Breast epithelium (tissue), 4 donors: ENCODE measurements around the gene STPG3. TPM values are rescaled to one million over a fixed set of nuclear protein-coding genes. Genes with fewer than 3 reads are reported as not detected.

Source experiments
- DNase-seq, 2 donors: peaks; one replicate each; pipeline ENCODE4 v3.0.0-alpha.2; 2019; ENCODE audit warnings: low spot score in 2 of 2
- H3K27ac ChIP-seq, 2 donors: fragments of 200-600 bp; sonication (generic) in 1 of 2; one replicate each; pipeline ENCODE4 v1.5.1; 2016 to 2019; ENCODE audit warnings: mild to moderate bottlenecking in 1 of 2
- H3K27me3 ChIP-seq, 2 donors: fragments of 200-600 bp; sonication (generic) in 1 of 2; one replicate each; pipeline versions ENCODE4 v1.5.1 to v1.6.0; 2017 to 2019; ENCODE audit warnings: control low read depth in 1 of 2, mild to moderate bottlenecking in 1 of 2
- H3K36me3 ChIP-seq: fragments of 200-600 bp; one replicate; pipeline ENCODE4 v1.5.1; 2019
- H3K4me1 ChIP-seq, 2 donors: fragments of 200-600 bp; sonication (generic); one replicate each; pipeline ENCODE4 v1.5.1; 2016 to 2019; ENCODE audit warnings: control low read depth in 1 of 2
- H3K4me3 ChIP-seq, 3 donors: fragments of 200-600 bp; sonication (generic); 1 replicate in 2 of 3; 2 replicates in 1 of 3; pipeline ENCODE4 v1.5.1; 2016 to 2019; ENCODE audit warnings: mild to moderate bottlenecking in 3 of 3, moderate library complexity in 2 of 3
- H3K9me3 ChIP-seq, 2 donors: fragments of 200-600 bp; sonication (generic) in 1 of 2; one replicate each; pipeline ENCODE4 v1.5.1; 2016 to 2019; ENCODE audit warnings: control low read depth in 1 of 2
- POLR2A ChIP-seq: fragments of 450-650 bp; IDR thresholded peaks from one replicate; pipeline ENCODE4 v1.6.1; 2016; ENCODE audit warnings: antibody characterized with exemption, mild to moderate bottlenecking, moderate library complexity
- POLR2AphosphoS5 ChIP-seq, 3 donors: sonication (generic); formaldehyde crosslinking; IDR thresholded peaks; one replicate each; pipeline ENCODE4 v1.6.1; 2017; ENCODE audit warnings: antibody characterized with exemption in 3 of 3
- intact Hi-C: fragments of 100-400 bp; cut with DNase I; formaldehyde crosslinking; loops from one replicate; pipeline ENCODE4 v1.15.1; 2023; ENCODE audit warnings: low total_unique reads
- total RNA-seq, 3 donors: library from RNA; depleted of rRNA; stranded (reverse); fragments of >200 nt; gene quantifications; one replicate each; pipeline ENCODE4 v1.1.0, GENCODE V29; 2016
- TF ChIP-seq, protein P1 (sequence below), 3 donors: fragments of 450-650 bp; IDR thresholded peaks; one replicate each; pipeline ENCODE4 v1.5.1; 2016 to 2017; ENCODE audit warnings: antibody characterized with exemption in 3 of 3, mild to moderate bottlenecking in 3 of 3, moderate library complexity in 3 of 3

Gene STPG3
- total RNA-seq, 3 donors from 2014 or later = not detected

DNA sequence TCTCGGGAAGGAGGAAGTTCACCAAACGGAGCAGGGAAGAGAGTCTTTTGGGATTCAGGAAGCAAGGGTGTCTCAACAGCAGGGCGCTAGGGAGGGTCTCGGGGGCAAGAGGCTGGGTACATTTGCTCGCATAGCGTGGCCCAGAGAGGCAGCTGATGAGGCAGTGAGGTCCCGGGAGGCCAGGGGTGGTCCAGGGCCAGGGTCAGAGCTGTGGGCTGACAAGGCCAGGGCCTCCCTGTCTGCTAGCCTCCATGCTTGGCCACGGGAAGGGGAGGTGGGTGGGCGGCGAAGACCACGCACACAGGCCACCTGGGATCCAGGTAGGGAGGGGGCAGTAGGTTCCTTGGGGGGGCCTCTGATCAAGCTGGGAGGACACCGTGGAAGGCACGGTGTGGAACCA, 39.6 kb upstream of the STPG3 start:
- Histone ChIP-seq H3K27me3 (no peaks in the 10 kb centered on the region), H3K27ac (no peak overlapping the region), H3K36me3 (no peaks in the 10 kb centered on the region), H3K9me3 (no peaks in the 10 kb centered on the region), H3K4me3 (no peak overlapping the region), H3K4me1 (peaks cover 1 to 6% of the 10 kb centered on the region in 2 donors)
- intact Hi-C loops = no loop called here
- TF ChIP-seq POLR2AphosphoS5 (IDR thresholded peaks at IDR 0.05) = no peak
- TF ChIP-seq, protein P1, sequence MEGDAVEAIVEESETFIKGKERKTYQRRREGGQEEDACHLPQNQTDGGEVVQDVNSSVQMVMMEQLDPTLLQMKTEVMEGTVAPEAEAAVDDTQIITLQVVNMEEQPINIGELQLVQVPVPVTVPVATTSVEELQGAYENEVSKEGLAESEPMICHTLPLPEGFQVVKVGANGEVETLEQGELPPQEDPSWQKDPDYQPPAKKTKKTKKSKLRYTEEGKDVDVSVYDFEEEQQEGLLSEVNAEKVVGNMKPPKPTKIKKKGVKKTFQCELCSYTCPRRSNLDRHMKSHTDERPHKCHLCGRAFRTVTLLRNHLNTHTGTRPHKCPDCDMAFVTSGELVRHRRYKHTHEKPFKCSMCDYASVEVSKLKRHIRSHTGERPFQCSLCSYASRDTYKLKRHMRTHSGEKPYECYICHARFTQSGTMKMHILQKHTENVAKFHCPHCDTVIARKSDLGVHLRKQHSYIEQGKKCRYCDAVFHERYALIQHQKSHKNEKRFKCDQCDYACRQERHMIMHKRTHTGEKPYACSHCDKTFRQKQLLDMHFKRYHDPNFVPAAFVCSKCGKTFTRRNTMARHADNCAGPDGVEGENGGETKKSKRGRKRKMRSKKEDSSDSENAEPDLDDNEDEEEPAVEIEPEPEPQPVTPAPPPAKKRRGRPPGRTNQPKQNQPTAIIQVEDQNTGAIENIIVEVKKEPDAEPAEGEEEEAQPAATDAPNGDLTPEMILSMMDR (IDR thresholded peaks at IDR 0.05) = no peak
- no peak for TF ChIP-seq POLR2A
- DNase-seq = no peak

DNA sequence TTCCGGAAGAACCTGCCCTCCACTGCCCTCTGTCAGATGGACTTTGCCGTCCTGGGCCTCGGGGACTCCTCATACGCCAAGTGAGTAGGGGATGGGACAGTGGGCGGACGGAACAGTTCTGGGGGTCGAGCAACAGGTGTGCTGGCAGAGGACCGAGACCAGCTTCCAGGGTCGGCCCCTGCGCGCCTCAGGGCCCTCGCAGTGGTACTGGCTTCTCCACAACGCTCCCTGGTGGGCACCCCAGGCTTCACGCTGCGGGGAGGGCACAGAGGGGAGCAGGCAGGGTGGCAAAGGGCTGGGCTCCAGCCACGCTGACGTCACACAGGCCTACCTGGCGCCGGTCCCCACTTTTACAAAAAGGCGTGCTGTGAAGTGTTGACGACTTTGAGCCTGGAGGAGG, 38.6 kb upstream of the STPG3 start:
- no peaks in the 10 kb centered on the region for H3K9me3 ChIP-seq
- no peak overlapping the region for H3K27ac ChIP-seq
- peak overlapping the region in 2 of 3 donors; percentile 19 to 48 for H3K4me3 ChIP-seq
- no peaks in the 10 kb centered on the region for H3K36me3 ChIP-seq
- no peaks in the 10 kb centered on the region for H3K27me3 ChIP-seq
- intact Hi-C loops = no loop called here
- TF ChIP-seq POLR2A = no peak
- TF ChIP-seq POLR2AphosphoS5 (IDR thresholded peaks at IDR 0.05) = no peak
- TF ChIP-seq, protein P1 (IDR thresholded peaks at IDR 0.05) = no peak
- peaks cover 0 to 8% of the 10 kb centered on the region in 2 donors for H3K4me1 ChIP-seq
- DNase-seq = no peak

DNA sequence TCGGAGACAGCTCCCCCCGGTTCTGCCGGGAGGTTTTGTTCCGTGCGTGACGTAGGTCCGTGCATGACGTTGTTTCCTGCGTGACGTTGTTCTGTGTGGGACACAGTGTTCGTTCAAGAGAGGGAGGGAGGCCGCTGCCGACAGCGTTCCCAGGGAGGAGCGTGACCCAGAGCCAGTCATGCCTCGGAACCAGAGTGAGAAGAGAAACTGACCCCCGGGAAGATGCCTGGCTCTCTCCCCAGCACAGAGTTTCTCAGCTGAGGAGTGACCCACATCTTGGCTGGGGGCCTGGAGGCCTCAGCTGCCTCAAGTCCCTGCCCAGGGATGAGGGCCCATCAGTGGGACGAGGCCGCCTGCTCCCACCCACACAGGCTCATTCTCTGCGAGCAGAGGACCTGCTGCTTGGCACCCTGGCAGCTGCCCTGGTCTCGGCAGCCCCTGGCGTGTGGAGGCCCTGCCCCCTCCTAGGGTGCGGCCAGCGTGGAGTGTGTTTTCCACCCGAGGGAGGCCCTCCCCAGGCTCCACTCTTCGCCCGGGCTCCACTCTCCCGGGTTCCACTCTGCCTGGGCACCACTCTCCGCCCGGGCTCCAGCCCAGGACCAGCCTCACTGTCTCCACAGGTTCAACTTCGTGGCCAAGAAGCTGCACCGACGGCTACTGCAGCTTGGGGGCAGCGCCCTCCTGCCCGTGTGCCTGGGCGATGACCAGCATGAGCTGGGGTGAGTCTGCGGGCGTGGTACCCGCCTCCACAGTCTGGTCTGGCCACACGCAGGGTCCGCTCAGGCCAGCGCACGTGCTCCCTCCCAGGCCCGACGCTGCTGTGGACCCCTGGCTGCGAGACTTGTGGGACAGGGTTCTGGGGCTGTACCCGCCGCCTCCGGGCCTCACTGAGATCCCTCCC, 37.7 kb upstream of the STPG3 start:
- intact Hi-C loops = no loop called here
- peaks cover 0 to 17% of the 10 kb centered on the region in 2 donors for H3K4me1 ChIP-seq
- peak overlapping the region in 2 of 3 donors; percentile 19 to 48 for H3K4me3 ChIP-seq
- no peak for DNase-seq
- no peaks in the 10 kb centered on the region for H3K27me3 ChIP-seq
- H3K27ac ChIP-seq = peak overlapping the region in 1 of 2 donors; percentile 74
- no peaks in the 10 kb centered on the region for H3K36me3 ChIP-seq
- no peaks in the 10 kb centered on the region for H3K9me3 ChIP-seq
- TF ChIP-seq POLR2A (no peak), POLR2AphosphoS5 (IDR thresholded peaks at IDR 0.05) (no peak)
- TF ChIP-seq, protein P1 (IDR thresholded peaks at IDR 0.05) = no peak

DNA sequence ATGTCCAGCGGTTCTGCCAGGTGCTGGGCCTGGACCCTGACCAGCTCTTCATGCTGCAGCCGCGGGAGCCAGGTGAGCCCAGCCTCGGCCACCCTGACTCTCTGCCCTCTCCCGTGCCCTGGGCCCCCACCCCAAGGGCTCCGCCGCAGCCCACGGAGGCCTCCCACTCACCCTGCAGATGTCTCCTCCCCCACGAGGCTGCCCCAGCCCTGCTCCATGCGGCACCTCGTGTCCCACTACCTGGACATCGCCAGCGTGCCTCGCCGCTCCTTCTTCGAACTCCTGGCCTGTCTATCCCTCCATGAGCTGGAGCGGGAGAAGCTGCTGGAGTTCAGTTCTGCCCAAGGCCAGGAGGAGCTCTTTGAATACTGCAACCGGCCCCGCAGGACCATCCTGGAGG, 36.5 kb upstream of the STPG3 start:
- intact Hi-C loops = no loop called here
- Histone ChIP-seq H3K4me3 (no peak overlapping the region), H3K27me3 (no peaks in the 10 kb centered on the region), H3K9me3 (no peaks in the 10 kb centered on the region), H3K36me3 (no peaks in the 10 kb centered on the region), H3K27ac (no peak overlapping the region), H3K4me1 (peaks cover 0 to 25% of the 10 kb centered on the region in 2 donors)
- no peak for DNase-seq
- TF ChIP-seq POLR2A (no peak), POLR2AphosphoS5 (IDR thresholded peaks at IDR 0.05) (no peak)
- TF ChIP-seq, protein P1 (IDR thresholded peaks at IDR 0.05) = no peak
